RWPE2 (cell line): ENCODE data around the gene EME2.

Source experiments
- ATAC-seq: fragments of 200-7000 bp; cut with Tn5 transposase; 3 replicates; pipeline ENCODE4 v1.9.1; 2021; ENCODE audit warnings: low read depth
- DNase-seq: peaks from one replicate; pipeline ENCODE4 v3.0.0-alpha.2; 2020; ENCODE audit warnings: low spot score
- H3K27ac ChIP-seq: fragments of 450-650 bp; 2 replicates; pipeline ENCODE4 v1.5.1; 2017; ENCODE audit warnings: mild to moderate bottlenecking; ENCODE audit not compliant: poor library complexity, severe bottlenecking
- H3K27me3 ChIP-seq: fragments of 250-450 bp; sonication (Bioruptor Pico); 2 replicates; pipeline ENCODE4 v1.5.1; 2021; ENCODE audit warnings: mild to moderate bottlenecking, moderate library complexity; ENCODE audit not compliant: insufficient read depth, poor library complexity, severe bottlenecking
- H3K36me3 ChIP-seq: fragments of 250-450 bp; sonication (Bioruptor Pico); 2 replicates; pipeline ENCODE4 v1.5.1; 2020; ENCODE audit warnings: low read depth, mild to moderate bottlenecking, moderate library complexity
- H3K4me1 ChIP-seq: fragments of 250-450 bp; sonication (Bioruptor Pico); 2 replicates; pipeline ENCODE4 v1.5.1; 2021; ENCODE audit warnings: mild to moderate bottlenecking, moderate library complexity; ENCODE audit not compliant: insufficient read depth, poor library complexity, severe bottlenecking
- H3K4me3 ChIP-seq: fragments of 250-450 bp; sonication (Bioruptor Pico); 2 replicates; pipeline ENCODE4 v1.5.1; 2021; ENCODE audit warnings: mild to moderate bottlenecking, moderate library complexity; ENCODE audit not compliant: severe bottlenecking
- H3K9me3 ChIP-seq: fragments of 250-450 bp; sonication (Bioruptor Pico); 2 replicates; pipeline ENCODE4 v1.5.1; 2021; ENCODE audit warnings: mild to moderate bottlenecking, moderate library complexity; ENCODE audit not compliant: severe bottlenecking
- TF ChIP-seq, protein P1 (sequence below): fragments of 450-650 bp; IDR thresholded peaks from one replicate; pipeline ENCODE4 v1.5.1; 2017; ENCODE audit warnings: mild to moderate bottlenecking, moderate library complexity; ENCODE audit not compliant: poor library complexity, severe bottlenecking

The EME2 gene

DNA sequence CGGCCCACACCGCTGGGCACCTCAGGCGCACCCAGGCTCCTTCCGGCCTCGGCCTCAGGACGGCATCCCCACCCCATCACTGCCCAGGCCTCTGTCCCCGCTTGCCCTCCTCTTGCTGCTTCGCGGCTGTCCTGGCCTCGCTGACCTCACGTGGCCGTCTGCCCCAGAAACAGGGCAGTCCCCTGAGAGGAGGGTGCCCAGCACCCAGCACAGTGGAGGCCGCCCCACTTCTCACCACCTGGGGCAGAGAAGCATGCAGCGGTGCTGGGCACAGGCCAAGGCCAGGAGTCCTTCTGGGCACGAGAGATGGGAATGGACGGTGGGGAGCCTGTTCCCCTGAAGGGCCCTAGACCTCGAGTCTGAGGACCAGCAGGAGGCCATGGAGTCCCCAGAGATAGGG lies 45.1 kb downstream of the EME2 start:
- H3K4me3 ChIP-seq: no peak overlapping the region
- peak; percentile 58 for DNase-seq
- TF ChIP-seq, protein P1, sequence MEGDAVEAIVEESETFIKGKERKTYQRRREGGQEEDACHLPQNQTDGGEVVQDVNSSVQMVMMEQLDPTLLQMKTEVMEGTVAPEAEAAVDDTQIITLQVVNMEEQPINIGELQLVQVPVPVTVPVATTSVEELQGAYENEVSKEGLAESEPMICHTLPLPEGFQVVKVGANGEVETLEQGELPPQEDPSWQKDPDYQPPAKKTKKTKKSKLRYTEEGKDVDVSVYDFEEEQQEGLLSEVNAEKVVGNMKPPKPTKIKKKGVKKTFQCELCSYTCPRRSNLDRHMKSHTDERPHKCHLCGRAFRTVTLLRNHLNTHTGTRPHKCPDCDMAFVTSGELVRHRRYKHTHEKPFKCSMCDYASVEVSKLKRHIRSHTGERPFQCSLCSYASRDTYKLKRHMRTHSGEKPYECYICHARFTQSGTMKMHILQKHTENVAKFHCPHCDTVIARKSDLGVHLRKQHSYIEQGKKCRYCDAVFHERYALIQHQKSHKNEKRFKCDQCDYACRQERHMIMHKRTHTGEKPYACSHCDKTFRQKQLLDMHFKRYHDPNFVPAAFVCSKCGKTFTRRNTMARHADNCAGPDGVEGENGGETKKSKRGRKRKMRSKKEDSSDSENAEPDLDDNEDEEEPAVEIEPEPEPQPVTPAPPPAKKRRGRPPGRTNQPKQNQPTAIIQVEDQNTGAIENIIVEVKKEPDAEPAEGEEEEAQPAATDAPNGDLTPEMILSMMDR: no peak
- peaks cover 33% of the 10 kb centered on the region for H3K36me3 ChIP-seq
- no peaks in the 10 kb centered on the region for H3K9me3 ChIP-seq
- ATAC-seq: no peak
- H3K4me1 ChIP-seq: no peaks in the 10 kb centered on the region
- H3K27me3 ChIP-seq: no peaks in the 10 kb centered on the region
- no peak overlapping the region for H3K27ac ChIP-seq

DNA sequence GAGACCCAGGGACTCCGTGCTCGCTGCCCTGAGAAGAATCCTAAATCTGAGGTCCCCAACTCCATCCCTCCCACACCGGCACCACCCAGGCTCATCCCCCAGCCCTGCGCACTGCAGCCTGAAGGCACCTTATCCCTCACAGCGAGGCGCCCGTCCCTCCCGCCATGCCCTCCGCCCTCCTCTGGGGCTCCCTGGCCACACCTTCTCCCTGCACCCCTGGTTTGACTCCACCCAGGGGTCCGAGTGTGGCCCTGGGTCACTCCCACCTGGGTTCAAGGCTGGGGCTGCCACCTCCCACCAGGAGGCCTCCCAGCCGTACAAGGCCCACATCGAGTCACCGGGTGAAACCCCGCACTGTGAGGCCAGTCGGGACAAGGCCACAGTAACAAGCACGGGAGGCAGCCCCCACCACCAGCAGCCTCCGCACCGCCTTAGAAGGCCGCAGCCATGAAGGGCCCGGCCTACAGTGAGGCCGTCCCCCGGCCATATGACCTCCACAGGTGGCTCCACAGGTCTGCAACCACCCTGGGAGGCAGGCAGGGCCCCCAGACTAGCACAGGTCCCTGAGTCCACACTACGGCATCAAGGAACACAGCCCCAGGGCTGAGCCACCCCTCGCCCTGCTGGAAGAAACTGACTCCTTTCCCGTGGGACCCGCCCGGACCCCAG lies 45.7 kb downstream of the EME2 start:
- Histone ChIP-seq H3K36me3 (peaks cover 33% of the 10 kb centered on the region), H3K4me3 (no peak overlapping the region), H3K9me3 (no peaks in the 10 kb centered on the region), H3K27me3 (no peaks in the 10 kb centered on the region), H3K27ac (no peak overlapping the region), H3K4me1 (no peaks in the 10 kb centered on the region)
- no peak for ATAC-seq
- TF ChIP-seq, protein P1: no peak
- no peak for DNase-seq

DNA sequence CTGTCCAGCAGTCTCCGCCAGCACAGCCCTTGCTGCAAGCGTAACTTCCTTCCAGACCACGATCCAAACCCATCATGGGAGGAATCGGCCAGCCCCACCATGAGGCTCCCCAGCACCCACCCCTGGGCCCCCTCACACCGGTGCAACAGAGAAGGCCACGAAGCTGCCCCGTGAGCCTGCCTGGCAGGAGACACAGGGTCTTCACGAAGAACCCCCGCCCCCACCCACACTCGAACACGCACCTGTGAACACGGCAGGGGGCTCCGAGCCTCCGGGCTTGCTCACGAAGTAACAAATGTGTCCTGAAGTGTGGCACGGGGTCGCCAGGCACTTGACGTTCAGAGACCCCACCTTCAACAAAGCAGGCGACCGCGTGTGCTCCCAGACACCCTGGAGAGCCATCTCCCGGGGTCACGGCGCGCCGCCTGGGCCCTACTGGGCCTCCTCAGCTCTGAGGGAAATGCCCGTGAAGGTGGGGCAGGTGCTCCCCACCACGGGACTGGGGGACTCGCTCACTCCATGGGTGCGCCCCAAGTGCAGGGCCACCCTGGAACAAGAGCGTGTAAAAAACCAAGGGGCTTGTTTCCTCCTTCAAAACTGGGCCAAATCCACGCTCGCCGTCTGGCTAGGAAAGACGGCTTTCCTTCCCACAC lies 46.4 kb downstream of the EME2 start:
- H3K4me1 ChIP-seq: no peaks in the 10 kb centered on the region
- DNase-seq (peak; percentile 67), ATAC-seq (no peak)
- H3K36me3 ChIP-seq: peaks cover 30% of the 10 kb centered on the region
- TF ChIP-seq, protein P1: no peak
- H3K27me3 ChIP-seq: no peaks in the 10 kb centered on the region
- H3K27ac ChIP-seq: no peak overlapping the region
- no peaks in the 10 kb centered on the region for H3K9me3 ChIP-seq
- H3K4me3 ChIP-seq: no peak overlapping the region

DNA sequence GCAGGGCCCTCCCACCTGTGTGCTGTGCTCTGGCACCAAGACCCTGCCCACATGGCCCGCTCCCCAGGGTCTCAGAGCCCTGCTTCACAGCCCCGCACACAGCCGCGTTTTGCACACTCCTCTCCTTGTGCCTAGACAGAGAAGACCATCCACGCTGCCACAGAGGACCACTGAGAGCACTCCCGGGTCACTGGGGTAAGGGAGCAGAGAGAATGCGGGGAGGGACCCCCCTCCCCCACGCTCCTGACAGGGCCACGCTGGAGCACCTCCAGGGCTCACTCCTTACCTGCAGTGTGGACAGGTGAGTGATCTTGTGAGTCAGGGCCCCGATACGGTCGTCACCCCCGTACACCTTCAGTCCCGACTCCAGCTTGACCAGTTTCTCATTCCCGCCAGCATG lies 47.0 kb downstream of the EME2 start:
- H3K27me3 ChIP-seq: no peaks in the 10 kb centered on the region
- H3K4me3 ChIP-seq: no peak overlapping the region
- no peaks in the 10 kb centered on the region for H3K4me1 ChIP-seq
- H3K27ac ChIP-seq: no peak overlapping the region
- H3K36me3 ChIP-seq: peaks cover 30% of the 10 kb centered on the region
- DNase-seq (no peak), ATAC-seq (no peak)
- no peaks in the 10 kb centered on the region for H3K9me3 ChIP-seq
- TF ChIP-seq, protein P1: no peak
